ENCODE measurements around the gene TMOD1. TPM values are rescaled to one million over a fixed set of nuclear protein-coding genes. Genes with fewer than 3 reads are reported as not detected.
"Not testable (repeated sequence)": the region's sequence is repeated elsewhere in the genome, so short reads cannot be mapped to it uniquely, and the experiment has no call there.

TMOD1 gene
- total RNA-seq, 1 experiment from 2014 or later: not detected

- H2AFZ ChIP-seq (ENCODE audit: low read length): no peak overlapping the region
- TF ChIP-seq CTCF (conservative IDR thresholded peaks at IDR 0.05; ENCODE audit: low read depth, low read length) (no peak), EZH2phosphoT487 (IDR thresholded peaks at IDR 0.05; ENCODE audit: borderline replicate concordance, low read length) (no peak), EZH2 (IDR thresholded peaks at IDR 0.05; ENCODE audit: low read length, unreplicated experiment) (no peak)
- no peak overlapping the region for H3K4me2 ChIP-seq (ENCODE audit: low read length)
- H3K4me3 ChIP-seq (ENCODE audit: low read length): no peak overlapping the region
- BruUV-seq (replicated peaks): no TSS peak
- H3F3A ChIP-seq (ENCODE audit: low read length, unreplicated experiment): no peaks in the 10 kb centered on the region
- ATAC-seq (no peak), DNase-seq (no peak)
- no peaks in the 10 kb centered on the region for H3K27me3 ChIP-seq (ENCODE audit: low read length)
- ChIA-PET POLR2A (ENCODE audit: unreplicated experiment) (no interaction called here), CTCF (no interaction called here)
- intact Hi-C loops (cut with micrococcal nuclease): no loop called here
- no peaks in the 10 kb centered on the region for H3K36me3 ChIP-seq (ENCODE audit: low read depth, low read length)
- no peaks in the 10 kb centered on the region for H3K9me2 ChIP-seq (replicated peaks; ENCODE audit: low read length)
- H3K79me2 ChIP-seq (ENCODE audit: low read length): no peaks in the 10 kb centered on the region
- no peak overlapping the region for H3K27ac ChIP-seq (ENCODE audit: low read length)
- no peak overlapping the region for H3K9ac ChIP-seq (ENCODE audit: low read length)
- no peaks in the 10 kb centered on the region for H3K9me3 ChIP-seq (ENCODE audit: low read length)
- no peaks in the 10 kb centered on the region for H4K20me1 ChIP-seq (ENCODE audit: low read length)
- H3K4me1 ChIP-seq (ENCODE audit: insufficient read depth, low read length): peaks cover 6% of the 10 kb centered on the region; the same call in 1 of the 2 replicates
These were observed 10.1 kb upstream of the TMOD1 start for GRCh38 chr9:97491216-97491999.

- H4K20me1 ChIP-seq (ENCODE audit: low read length); H3K9me3 ChIP-seq (ENCODE audit: low read length); DNase-seq; intact Hi-C loops (cut with micrococcal nuclease); ATAC-seq; H3K4me3 ChIP-seq (ENCODE audit: low read length); CTCF ChIA-PET; BruUV-seq (replicated peaks); POLR2A ChIA-PET (ENCODE audit: unreplicated experiment); H3K9ac ChIP-seq (ENCODE audit: low read length); H3K79me2 ChIP-seq (ENCODE audit: low read length); H3K4me2 ChIP-seq (ENCODE audit: low read length); H3K27ac ChIP-seq (ENCODE audit: low read length); H3K36me3 ChIP-seq (ENCODE audit: low read depth, low read length); H3F3A ChIP-seq (ENCODE audit: low read length, unreplicated experiment); H2AFZ ChIP-seq (ENCODE audit: low read length); H3K9me2 ChIP-seq (replicated peaks; ENCODE audit: low read length); H3K4me1 ChIP-seq (ENCODE audit: insufficient read depth, low read length): not testable (repeated sequence)
- peaks cover 10% of the 10 kb centered on the region; the same call in 1 of the 2 replicates for H3K27me3 ChIP-seq (ENCODE audit: low read length)
These were observed 3.7 kb upstream of the TMOD1 start for GRCh38 chr9:97497558-97498375.

- POLR2A ChIA-PET (ENCODE audit: unreplicated experiment); BruUV-seq (replicated peaks): not testable (repeated sequence)
These were observed 2.6 kb upstream of the TMOD1 start for GRCh38 chr9:97498846-97499245.

More at GRCh38 chr9:97498846-97499245, 2.6 kb upstream of the TMOD1 start:
- H3K9me3 ChIP-seq (ENCODE audit: low read length); H3F3A ChIP-seq (ENCODE audit: low read length, unreplicated experiment); H4K20me1 ChIP-seq (ENCODE audit: low read length); H3K27ac ChIP-seq (ENCODE audit: low read length); H3K36me3 ChIP-seq (ENCODE audit: low read depth, low read length); H3K79me2 ChIP-seq (ENCODE audit: low read length); H2AFZ ChIP-seq (ENCODE audit: low read length); H3K4me2 ChIP-seq (ENCODE audit: low read length); H3K9me2 ChIP-seq (replicated peaks; ENCODE audit: low read length); H3K4me3 ChIP-seq (ENCODE audit: low read length); CTCF ChIA-PET; DNase-seq; intact Hi-C loops (cut with micrococcal nuclease); H3K4me1 ChIP-seq (ENCODE audit: insufficient read depth, low read length); H3K9ac ChIP-seq (ENCODE audit: low read length); ATAC-seq: not testable (repeated sequence)
- H3K27me3 ChIP-seq (ENCODE audit: low read length): peaks cover 10% of the 10 kb centered on the region; the same call in 1 of the 2 replicates
